ENCODE results near the gene TANGO2. TPM values are rescaled to one million over a fixed set of nuclear protein-coding genes. Genes with fewer than 3 reads are reported as not detected.

Gene TANGO2
- total and polyA plus RNA-seq, 9 of the 15 experiments (the other 6 are each of a cell fraction or from before 2014, with no cell fraction given), result 15.5 to 94.9 (median 70.1) TPM

DNA sequence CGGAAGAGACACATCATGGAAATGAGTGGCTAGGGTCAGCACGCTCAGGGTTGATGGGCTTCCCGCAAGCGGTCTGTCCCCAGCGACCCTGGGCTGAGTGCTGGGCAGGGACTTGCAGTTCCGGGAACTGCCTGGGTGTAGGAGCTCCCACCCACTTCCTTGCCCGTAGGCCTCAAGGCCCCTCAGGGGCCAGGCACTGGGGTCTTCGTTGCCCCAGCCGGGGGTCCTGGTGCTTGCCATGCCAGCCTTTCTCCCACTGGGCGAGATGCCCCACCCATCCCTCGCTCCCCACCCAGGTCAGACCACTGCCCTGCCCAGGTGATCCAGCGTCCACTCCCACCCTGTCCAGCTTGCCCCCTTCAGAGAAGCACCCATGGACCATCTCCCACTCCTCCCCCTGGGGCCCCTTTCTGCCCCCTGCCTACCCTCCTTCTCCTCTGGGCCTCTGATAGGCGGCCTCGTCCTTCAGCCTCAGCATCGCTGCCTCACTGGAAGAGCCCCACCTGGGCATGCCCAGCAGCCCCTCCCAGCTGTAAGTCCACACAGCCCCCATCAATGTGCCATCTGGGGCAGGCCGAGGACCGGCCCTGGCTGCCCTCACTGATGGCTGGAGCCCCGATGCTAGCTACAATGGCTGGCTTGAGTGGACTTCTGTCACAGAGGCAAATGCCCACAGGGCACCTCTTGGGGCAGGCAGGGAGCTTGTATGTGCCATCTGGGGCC is 41.3 kb downstream of the TANGO2 start (continued):
- TF ChIP-seq NR0B1 (IDR thresholded peaks at IDR 0.05; ENCODE audit: partially characterized antibody), result no peak
- no peak for TF ChIP-seq POU5F1 (IDR thresholded peaks at IDR 0.05; ENCODE audit: borderline replicate concordance, low read depth, low read length, partially characterized antibody)
- TF ChIP-seq ZNF75A (CRISPR knock-in tag; IDR thresholded peaks at IDR 0.05), result no peak
- 0 out of 4 replicates have a peak, but pooled peaks of 1 of the 2 experiments have one; percentile 36 for TF ChIP-seq MLX (CRISPR knock-in tag; conservative IDR thresholded peaks at IDR 0.05)
- TF ChIP-seq RBBP5 (IDR thresholded peaks at IDR 0.05; ENCODE audit: borderline replicate concordance, insufficient read depth, low read length, poor library complexity, severe bottlenecking), result peak; percentile 29
- no peak for TF ChIP-seq CXXC5 (CRISPR knock-in tag; IDR thresholded peaks at IDR 0.05)
- TF ChIP-seq NCOA6 (IDR thresholded peaks at IDR 0.05), result no peak
- TF ChIP-seq CBX5 (IDR thresholded peaks at IDR 0.05; ENCODE audit: borderline replicate concordance, low read depth), result no peak
- peak; percentile 7; the same call in 1 of the 2 replicates for TF ChIP-seq PHB (CRISPR knock-in tag; IDR thresholded peaks at IDR 0.05)
- no peak for TF ChIP-seq GATAD2B (IDR thresholded peaks at IDR 0.05; ENCODE audit: borderline replicate concordance)
- no peak for TF ChIP-seq LEF1 (IDR thresholded peaks at IDR 0.05)
- TF ChIP-seq RUNX1 (IDR thresholded peaks at IDR 0.05; ENCODE audit: low read depth), result 0 out of 2 replicates have a peak, but pooled peaks have one; percentile 27
- TF ChIP-seq, protein P1, sequence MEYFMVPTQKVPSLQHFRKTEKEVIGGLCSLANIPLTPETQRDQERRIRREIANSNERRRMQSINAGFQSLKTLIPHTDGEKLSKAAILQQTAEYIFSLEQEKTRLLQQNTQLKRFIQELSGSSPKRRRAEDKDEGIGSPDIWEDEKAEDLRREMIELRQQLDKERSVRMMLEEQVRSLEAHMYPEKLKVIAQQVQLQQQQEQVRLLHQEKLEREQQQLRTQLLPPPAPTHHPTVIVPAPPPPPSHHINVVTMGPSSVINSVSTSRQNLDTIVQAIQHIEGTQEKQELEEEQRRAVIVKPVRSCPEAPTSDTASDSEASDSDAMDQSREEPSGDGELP (CRISPR knock-in tag; IDR thresholded peaks at IDR 0.05; ENCODE audit: borderline replicate concordance), result no peak
- TF ChIP-seq PHF8 (IDR thresholded peaks at IDR 0.05; ENCODE audit: borderline replicate concordance, low read length), result no peak
- TF ChIP-seq TRIM24 (IDR thresholded peaks at IDR 0.05), result no peak
- no peak for TF ChIP-seq NFYB (IDR thresholded peaks at IDR 0.05; ENCODE audit: extremely low read depth, insufficient read length)
- TF ChIP-seq RAD51 (IDR thresholded peaks at IDR 0.05; ENCODE audit: borderline replicate concordance, low read depth), result no peak
- TF ChIP-seq EHMT2 (IDR thresholded peaks at IDR 0.05), result no peak
- no peak for TF ChIP-seq FOXM1 (IDR thresholded peaks at IDR 0.05; ENCODE audit: low read depth)
- TF ChIP-seq FOXM1 (CRISPR knock-in tag; IDR thresholded peaks at IDR 0.05; ENCODE audit: low read depth), result no peak
- no peak for TF ChIP-seq ZNF217 (CRISPR knock-in tag; IDR thresholded peaks at IDR 0.05)
- TF ChIP-seq ID3 (CRISPR knock-in tag; IDR thresholded peaks at IDR 0.05), result no peak
- no peak for TF ChIP-seq ID3 (tag; IDR thresholded peaks at IDR 0.05)
- no peak for TF ChIP-seq U2AF2 (optimal IDR thresholded peaks at IDR 0.05; ENCODE audit: low read depth, low read length)

Data from K562 (cell line).